Esophagus squamous epithelium (tissue), 4 donors: Measurements from ENCODE around the gene ADAMTSL1.

ENCODE experiments used
- CTCF ChIP-seq, 6 experiments: fragments of 450-650 bp in 4 of 6; fragments of 200-600 bp in 2 of 6; sonication (generic) in 2 of 6; IDR thresholded peaks; one replicate each; pipeline ENCODE4 v1.5.1; 2016 to 2019; ENCODE audit warnings: antibody characterized with exemption in 6 of 6, mild to moderate bottlenecking in 4 of 6, moderate library complexity in 4 of 6
- POLR2A ChIP-seq, 4 donors: fragments of 450-650 bp; IDR thresholded peaks; one replicate each; pipeline ENCODE4 v1.6.1; 2017; ENCODE audit warnings: antibody characterized with exemption in 4 of 4, mild to moderate bottlenecking in 4 of 4, moderate library complexity in 3 of 4

GRCh38 chr9:18520416-18521047 lies 46.6 kb downstream of the ADAMTSL1 start:
- no peak for TF ChIP-seq CTCF (IDR thresholded peaks at IDR 0.05)
- TF ChIP-seq POLR2A (IDR thresholded peaks at IDR 0.05) = no peak
